NOMO-1 treated with dmso at 0.1 percent for 144 hours (cell line): ENCODE measurements around the gene PAPOLB.

Experiments
- DNase-seq: peaks from one replicate; lab custom pipeline; 2025; ENCODE audit not compliant: unreplicated experiment; lab: John Stamatoyannopoulos, UW

The PAPOLB gene

DNA sequence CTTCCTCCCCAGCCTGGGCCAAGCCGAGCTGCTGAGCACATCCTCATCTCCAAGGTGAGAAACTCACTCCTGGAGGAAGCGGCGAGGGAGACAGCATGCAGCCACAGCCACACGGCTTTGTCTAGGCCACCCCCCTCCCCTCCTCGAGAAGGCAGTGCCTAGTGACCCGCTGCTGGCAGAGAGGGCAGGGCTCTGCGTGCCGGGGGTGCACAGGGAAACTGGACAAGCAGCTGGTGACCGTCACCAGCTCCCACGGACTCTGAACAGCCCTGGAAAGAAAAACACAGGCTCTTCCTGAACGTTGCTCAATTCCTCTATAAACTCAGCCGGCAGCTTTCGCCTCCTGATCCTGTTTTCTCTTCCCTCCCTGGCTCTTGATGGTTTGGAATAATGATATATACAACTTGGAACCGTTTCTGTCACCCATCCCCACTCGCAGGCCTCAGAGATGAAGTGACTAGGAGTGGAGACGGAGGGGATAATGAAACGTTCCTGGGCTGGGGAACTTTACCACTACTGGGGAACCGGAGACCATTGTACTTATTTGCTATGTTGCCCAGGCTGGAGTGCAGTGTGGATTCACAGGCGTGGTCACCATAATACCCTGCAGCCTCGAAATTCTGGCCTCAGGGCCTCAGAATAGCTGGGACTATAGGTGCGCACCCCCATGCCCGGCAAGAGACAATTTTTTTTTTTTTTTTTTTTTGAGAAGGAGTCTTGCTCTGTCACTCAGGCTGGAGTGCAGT lies 19.3 kb downstream of the PAPOLB start:
- no peak for DNase-seq

DNA sequence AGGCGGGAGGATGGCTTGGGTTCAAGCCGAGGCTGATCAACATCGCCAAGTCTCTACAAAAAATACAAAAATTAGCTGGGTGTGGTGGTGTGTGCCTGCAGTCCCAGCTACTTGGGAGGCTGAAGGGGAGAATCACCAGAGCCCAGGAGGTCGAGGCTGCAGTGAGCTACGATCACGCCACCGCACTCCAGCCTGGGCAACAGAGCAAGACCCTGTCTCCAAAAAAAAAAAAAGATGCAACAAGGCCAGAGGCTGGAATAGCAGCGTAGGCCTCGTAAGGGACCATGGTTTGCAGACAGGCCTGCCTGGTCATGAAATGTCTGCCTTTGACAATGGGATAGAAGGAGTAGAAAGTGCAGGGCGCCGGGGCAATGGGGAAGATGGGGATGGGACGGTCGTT lies 20.0 kb downstream of the PAPOLB start:
- no peak for DNase-seq

DNA sequence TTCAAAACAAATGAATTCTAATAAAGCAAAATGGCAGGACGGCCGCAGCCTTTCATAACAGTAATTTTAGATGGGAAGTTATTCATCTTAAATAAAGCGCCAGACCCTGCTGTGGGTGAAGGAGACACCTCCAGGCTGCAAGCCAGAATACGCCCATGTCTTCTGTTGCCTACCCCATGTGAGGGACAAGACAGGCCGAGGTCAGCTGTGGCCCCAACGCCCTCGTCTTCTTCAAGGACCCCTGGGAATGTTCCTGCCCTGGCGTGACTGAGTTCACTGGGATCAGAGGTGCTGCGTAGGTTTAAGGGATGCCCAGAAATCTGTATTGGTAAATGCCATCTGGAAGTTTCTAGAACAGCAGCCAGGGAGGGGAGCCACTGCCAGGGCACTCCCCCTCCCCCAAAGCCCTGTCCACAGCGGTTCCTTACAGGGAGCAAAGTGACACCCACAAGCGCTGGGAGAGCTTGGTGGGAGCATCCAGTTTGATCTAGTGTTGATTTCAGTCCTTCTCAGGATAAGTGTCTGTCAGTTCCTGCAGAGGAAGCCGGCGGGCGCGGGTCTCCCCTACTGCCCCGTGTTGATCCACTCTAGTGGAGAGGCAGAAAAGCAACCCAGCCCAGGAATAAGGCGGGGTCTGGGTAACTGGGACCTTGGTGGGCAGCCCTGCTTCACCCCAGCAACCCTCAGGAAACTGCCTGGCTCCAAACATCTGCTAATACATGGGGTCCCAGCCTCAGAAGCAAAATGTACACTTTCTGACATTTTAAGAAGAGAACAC lies 20.6 kb downstream of the PAPOLB start:
- no peak for DNase-seq

DNA sequence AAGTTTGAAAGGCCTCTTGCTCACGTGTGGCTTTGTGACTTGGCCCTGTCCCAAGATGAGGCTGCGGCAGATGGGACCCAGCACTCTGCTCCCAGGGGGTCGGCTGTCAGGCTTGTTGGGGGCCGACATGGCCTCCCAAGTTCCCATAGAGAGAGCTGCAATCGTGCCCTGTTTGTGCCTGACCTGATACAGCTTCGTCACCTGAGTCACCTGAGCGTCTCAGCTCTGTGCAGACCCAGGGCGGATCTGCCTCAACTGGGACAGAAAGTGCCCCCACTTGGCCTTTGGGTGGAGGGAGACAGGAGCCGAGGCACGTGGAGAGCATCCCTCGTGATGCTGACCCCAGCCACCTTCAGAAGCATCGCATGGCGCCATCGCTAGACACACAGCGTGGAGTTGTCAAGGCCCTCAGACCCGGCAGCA lies 21.7 kb downstream of the PAPOLB start:
- no peak for DNase-seq

DNA sequence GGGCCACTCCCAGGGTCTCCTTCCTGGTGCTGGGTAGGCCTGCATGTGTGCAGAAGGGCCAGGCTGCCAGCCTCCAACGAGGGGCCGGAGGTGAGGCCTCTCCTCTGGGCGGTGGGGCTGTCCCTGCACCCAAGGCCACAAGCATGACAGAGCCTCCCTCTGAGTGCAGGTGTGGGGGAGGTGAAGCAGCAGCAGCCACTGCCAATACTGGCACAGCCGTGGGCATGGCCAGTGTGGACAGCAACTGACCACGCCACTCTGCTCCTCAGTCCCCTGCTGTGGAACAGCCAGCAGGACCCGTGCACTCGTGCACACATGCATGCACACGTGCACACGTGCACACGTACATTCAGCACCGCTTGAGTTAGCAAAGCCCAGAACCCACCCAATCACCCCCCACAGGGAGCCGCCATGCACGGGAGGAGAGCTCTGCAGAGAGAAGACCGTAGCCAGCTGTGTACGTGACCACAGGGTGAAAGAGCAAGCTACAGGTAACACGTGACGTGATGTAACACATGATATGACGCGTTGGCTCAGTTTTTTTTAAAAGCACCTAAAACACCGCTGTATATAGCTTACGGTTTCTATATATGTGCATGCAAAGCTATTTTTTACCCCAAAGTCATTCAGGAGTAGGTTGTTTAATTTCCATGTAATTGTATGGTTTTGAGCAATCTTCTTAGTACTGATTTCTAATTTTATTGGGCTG lies 23.1 kb downstream of the PAPOLB start:
- no peak for DNase-seq

DNA sequence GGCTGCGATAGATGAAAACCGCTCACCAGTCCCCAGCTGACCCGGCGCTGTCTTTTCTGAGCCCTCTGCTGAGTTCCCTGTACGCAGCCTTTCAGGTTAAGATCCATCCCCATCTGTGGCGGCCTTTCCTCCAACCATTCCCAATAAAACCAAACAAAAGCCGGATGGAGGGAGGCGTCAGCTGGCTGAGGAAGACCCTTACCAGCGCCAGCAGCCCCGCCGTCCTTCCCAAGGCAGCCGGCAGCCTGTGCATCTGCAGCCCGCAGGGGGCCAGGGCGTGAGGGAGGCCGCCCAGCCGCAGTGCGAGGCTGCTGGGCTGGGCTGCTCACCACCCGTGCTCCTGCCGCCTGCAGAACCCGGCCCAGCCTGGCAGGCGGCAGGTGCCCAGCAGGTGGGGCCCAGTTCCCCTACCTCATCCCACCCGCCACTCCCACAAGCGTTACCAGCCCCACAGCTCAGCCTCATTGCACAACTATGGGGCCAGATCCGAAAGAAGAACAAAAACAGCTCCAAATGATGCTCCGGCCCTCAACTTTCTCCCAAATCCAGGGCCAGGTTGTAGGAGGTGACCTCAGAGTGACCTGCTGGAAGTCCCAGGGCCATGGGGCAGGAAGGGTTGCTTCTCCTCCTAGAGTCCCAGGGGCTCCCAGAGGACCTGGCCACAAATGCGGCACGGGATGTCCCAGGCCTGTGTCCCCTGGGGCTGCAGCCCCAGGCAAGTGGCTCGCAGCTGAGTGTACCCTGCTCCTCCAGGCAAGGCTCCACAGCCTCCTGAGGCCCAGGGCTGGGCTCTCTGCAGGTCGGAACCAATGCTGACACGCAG lies 23.8 kb downstream of the PAPOLB start:
- no peak for DNase-seq

DNA sequence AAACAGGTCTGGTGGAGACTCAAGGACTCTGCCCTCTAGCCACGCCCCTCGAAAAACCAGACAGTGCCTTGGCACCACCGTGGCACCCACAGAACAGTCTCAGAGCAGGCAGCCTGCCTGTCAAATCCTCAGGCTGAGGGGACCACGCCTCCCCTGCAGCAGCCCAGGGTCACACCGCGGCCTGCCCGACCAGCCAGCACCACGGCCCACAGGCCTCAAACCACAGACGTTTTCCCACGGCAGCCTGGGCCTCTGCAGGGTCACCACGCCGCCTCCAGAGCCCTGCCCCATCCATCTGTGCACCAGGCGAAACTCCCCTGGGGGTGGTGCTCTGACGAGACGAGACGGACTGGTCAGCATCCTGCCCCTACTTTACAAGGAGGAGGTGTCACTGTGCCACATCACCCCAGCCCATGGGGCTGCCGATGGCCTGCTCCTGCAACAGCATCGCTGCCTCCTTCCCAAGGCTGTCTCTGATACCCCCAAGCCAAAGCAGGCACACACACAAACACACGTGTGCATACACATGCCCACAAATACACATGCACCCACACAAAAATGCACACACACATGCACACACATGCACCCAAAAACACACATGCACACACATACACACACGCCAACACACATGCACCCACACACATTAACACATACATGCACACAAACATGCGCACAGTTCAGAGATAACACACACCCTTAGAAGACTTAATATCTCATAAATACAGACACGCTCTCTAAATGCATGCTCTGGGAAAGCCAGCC lies 24.6 kb downstream of the PAPOLB start:
- DNase-seq = no peak

DNA sequence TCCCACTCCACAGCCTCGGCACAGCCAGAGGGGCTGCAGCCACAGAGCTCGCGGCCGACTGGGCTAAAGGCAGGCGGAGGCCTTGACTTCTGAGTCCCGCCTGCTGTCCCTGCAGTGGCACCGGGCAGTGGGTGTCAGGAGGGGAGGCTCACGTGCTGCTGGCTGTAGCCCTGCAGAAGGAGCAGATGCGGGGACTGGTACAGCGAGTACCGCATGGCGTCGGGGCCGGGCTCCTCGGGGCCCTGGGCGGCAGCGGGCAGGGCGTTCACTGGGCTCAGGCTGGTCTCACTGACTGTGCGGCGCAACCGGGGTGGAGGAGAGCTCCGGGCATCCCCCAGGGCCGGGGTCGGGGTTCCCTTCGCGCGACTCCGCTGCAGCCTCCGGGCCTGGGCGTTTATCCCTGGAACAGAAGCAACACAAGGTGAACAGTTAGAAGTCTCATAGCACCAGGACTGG lies 25.6 kb downstream of the PAPOLB start:
- no peak for DNase-seq

DNA sequence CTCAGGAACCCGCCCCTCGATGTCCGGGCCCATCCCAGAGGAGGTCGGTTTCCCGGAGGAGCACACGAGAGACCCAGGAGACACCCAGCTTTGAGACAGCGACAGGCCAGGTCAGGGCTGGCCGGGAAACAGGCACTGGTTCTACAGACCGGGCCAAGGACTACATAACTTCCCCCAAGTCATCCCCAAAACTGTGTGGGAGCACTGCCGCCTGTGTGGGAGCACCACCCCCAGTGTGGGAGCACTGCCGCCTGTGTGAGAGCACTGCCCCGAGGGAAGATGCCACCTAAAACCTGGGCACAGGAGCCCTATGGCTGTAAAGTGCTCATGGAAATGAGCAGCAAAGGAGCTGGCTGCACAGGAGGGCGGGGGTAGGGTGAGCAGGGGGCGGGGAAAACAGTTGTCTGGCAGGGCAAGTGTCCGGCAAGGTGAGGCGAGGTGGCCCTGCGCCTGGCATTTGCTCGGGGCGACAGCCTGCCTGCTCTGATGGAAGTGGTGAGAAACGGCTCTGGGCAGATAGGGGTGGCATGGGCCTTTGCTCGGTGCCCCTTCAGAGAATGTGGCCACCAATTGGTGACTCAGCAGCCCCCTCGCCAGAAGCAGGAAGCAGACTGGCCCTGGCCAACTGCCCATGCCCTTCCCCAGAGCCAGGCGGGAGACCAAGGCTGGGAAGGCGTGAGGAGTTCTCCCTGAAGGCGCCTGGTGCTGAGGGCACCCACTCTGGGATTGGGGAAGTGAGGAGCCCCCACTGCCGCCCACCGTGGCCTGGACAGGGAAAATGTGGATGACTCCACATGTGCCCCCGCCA lies 26.2 kb downstream of the PAPOLB start:
- no peak for DNase-seq

DNA sequence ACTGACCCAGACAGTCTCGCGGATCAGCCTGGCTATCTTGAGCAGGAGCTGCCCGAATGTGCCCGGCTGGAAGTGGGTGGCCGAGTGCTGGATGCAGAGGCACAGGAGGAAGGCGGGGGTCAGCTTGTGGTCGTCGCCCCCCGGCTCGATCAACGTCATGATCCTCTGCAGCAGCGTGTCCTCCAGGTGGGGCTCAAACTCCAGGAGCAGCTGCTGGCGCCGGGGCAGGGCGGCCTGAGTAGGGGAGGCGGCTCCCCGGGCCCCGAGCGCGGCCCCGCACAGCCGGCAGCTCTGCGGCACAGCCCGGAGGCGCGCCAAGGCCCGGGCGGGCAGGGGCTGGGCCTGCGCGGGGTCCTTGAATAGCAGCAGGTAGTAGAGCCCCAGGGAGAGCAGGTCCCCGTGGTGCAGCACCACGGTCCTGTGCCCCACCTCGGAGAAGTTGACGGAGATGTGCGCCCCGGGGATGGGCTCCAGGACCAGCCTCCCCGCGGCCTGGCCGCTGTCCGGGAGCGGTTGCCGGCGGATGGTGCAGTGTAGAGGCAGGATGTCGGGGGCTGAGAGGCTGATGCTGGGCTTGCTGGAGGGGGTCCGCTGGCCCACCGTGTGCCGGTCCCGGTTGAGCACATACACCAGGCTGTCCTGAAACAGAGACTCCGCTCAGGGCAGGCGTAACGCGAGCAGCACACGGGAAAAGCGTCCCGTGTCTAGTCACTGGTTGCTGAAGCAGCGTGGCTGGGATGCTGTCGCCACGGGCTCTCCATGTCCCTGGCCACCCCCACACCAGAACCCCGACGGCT lies 27.0 kb downstream of the PAPOLB start:
- no peak for DNase-seq

DNA sequence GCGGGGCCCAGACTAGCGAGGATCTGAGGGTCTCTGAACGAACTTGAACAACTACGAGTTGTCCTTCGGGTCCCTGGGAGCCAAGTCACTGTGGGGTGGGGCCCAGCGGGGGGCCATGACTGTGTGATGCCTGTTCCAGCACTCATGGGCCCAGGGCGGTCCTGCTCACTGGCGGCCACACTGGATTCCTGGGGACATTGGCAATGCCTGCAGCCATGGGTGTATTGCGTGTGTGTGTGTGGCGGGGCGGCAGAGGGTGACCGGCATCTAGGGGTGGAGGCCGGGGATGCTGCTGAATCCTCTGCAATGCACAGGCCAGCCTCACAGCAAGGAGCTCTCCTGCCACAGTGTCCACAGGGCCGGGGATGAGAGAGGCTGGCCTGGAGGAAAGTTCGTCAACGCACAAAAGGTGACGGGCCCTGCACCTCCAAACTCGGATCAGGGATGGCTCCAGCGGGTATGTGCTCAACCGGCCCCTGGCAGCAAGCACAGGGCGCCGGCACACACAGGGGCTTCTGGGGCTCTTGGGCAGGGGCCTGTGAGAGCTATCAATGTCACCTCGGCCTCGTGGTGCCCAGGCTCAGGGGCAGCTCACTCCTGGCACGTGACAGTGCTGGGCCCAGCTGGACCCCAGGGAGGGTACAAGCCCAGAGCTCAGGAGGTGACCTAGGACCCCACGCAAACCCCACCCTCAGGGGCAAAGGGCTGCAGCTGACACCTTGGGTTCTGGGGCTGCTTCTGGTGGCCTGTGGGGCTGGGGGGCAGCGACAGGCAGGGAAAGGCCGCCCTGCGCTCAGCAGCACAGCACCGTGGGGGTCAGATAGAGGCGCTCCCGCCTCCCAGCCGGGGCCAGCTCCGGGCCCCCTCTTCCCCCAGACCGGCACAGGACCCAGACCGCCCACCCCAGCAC lies 27.9 kb downstream of the PAPOLB start:
- no peak for DNase-seq

DNA sequence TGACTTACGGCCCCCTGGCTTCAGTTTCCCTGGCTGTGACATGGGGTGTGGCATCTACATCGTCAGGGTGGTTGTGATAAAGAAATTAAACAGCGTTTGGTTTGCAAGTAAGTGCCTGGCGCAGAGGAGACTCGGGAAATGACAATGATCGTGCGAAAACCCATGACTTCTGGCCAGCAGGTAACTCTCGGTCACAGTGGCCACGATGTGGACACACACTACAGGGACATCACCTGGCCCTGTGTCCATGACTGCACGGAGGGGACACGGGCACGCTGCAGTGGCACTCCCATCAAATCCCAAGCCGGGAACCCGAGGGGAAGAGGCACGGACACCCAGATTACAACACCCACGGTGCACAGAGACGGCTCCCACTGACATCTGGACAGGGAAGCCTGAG lies 28.7 kb downstream of the PAPOLB start:
- no peak for DNase-seq

DNA sequence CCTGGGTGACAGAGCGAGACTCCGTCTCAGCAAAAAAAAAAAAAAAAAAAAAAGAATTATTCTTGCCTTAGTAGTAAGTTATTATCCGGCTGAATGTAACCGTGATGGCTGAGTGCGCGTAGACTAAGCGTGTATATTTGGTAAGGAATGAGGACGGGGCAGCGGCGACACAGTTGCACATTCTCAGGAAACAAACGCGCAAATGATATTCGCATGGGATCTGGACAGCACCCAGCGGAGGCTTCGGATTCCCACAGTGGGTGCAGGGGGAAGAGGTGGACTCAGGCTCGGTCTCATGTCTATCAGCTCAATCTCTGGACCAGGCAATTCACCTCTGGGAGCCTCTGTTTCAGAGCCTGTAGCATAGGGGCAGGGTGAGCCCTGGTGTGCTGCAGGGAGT lies 29.1 kb downstream of the PAPOLB start:
- DNase-seq = no peak

DNA sequence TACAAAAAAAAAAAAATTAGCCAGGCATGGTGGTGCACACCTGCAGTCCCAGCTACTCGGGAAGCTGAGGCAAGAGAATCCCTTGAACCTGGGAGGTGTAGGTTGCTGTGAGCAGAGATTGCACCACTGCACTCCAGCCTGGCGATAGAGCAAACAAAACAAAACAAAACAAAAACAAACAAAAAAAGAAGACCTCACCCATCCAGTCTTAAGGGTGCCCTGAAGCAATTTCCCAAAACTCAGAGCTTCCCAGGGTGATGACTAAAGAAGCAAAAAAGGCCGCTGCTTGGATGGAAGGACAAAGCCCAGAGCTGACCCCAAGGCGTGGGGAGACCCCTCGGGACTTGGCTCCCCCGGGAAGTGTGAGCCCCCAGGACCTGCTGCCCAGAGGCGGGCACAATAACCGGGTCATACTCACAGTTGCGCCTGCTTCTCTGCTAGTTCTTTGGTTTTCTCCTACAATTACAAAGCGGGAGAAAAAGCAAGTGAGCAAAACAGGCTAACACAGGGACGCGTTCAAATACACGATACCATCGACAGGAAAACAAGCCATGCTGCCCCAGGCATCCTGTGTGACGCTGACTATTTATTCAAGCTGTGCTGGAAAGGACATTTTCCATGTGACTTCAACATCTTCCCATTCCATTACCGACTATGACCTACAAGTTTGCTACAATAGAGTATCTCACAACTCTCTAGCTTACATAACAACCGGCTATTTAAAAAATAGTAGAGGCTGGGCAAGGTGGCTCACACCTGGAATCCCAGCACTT lies 29.9 kb downstream of the PAPOLB start:
- no peak for DNase-seq

DNA sequence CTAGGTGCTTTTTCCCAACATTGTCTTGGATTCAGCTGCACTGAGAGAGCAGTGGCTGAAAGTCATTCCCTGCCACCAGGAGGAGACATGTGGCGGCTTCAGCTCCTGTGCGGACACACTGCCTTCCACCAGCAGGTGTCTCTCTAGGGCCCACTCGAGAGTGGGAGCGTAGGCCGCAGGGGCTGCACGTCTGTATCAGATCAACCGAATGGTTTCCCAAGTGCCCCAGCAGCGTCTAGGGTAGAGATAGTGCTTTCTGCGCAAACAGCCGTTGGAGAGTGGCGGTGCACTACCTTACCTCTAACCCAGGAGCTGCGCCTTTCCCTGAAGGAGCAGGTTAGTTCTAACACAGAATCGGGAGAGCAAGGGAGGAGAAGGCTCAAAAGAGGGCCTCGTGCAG lies 31.7 kb downstream of the PAPOLB start:
- DNase-seq = no peak

DNA sequence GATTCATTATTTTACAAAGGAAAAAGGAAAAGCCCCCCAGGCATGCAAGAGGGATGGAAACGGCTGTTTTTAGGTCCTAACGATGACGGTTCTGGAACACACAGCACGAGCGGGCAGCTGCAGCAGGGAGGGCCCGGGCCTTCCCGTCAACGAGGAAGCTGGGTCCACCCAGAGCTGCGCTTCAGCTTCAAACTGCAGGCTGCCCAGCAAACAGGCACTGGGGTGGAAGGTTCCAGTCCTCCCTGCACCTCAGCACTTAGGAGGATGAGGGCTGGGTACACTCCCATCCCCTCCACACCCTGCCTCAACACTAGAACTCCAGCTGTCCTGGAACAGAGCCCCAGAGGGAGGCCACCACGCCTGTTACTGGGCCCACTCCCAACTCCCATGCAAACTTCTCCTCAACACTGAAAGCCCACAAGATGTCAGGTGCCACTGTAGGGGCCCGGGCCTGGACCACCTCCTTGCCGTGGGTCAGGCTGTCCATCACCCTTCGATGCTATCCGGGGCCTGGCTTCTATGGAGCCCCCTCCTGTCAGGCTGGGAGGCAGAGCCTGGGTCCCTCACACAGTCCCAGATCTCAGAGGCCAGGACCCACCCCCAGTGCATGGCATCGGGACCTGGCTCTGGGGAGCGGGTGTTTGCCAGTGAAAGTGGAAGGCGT lies 33.0 kb downstream of the PAPOLB start:
- no peak for DNase-seq
